Suprapubic skin (tissue), 4 donors: ENCODE data around the gene QKI.

Source experiments
- EP300 ChIP-seq: sonication (generic); formaldehyde crosslinking; IDR thresholded peaks from one replicate; pipeline ENCODE4 v1.6.1; 2017; ENCODE audit warnings: antibody characterized with exemption
- POLR2A ChIP-seq, 2 donors: fragments of 450-650 bp; IDR thresholded peaks; one replicate each; pipeline ENCODE4 v1.6.1; 2017; ENCODE audit warnings: antibody characterized with exemption in 2 of 2, mild to moderate bottlenecking in 2 of 2, moderate library complexity in 2 of 2
- POLR2AphosphoS5 ChIP-seq, 3 donors: sonication (generic); formaldehyde crosslinking; IDR thresholded peaks; one replicate each; pipeline ENCODE4 v1.6.1; 2017; ENCODE audit warnings: antibody characterized with exemption in 3 of 3
- TF ChIP-seq, protein P1 (sequence below), 2 donors: fragments of 200-600 bp in 1 of 2; fragments of 450-650 bp in 1 of 2; sonication (generic) in 1 of 2; IDR thresholded peaks; one replicate each; pipeline ENCODE4 v1.5.1; 2016 to 2019; ENCODE audit warnings: antibody characterized with exemption in 2 of 2, mild to moderate bottlenecking in 1 of 2, moderate library complexity in 1 of 2

DNA sequence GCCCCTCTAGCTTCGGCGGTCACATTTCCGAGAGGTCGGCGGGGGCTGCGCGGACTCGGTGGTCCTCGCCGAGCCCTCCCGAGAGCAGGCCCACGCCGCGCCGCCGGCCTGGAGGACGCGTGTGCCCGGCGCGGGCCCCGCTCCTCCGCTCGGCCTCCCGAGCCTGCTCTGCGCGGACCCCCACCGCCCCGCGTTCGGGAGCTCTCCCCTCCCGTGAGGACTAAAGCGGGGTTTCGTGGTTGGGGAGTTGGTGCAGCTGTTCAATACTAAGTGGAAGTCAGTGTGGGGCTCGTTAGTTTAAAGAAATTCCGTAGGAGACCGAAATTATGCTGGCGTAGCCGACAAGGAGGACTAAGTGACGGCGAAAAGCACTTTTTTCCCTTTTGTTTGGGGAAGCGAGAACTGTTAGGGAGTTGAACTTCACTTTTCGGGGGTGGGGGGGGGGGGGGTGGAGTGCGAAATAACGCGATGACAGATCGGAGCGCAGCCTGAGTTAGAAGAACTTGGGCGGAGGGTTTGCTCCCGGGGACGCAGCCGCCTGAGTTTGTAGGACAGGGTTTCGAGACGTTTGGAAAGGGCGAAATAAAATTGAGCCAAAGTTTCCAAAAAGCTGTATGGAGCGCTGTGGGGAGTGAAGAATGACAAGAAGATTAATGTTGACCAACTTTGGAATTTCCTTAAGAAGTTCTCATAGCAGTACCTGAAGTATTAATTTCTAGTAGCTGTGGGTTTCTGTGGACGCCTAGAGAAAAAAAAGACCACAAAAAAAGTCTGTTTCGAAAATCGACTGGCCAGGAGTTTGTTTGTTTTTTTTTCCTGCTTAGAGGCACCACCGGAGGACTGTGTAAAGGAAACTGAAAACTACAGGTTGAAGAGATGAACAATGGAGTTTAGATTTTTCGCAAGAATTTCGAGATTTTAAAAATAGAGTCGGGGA lies 1.4 kb downstream of the QKI start:
- TF ChIP-seq, protein P1, sequence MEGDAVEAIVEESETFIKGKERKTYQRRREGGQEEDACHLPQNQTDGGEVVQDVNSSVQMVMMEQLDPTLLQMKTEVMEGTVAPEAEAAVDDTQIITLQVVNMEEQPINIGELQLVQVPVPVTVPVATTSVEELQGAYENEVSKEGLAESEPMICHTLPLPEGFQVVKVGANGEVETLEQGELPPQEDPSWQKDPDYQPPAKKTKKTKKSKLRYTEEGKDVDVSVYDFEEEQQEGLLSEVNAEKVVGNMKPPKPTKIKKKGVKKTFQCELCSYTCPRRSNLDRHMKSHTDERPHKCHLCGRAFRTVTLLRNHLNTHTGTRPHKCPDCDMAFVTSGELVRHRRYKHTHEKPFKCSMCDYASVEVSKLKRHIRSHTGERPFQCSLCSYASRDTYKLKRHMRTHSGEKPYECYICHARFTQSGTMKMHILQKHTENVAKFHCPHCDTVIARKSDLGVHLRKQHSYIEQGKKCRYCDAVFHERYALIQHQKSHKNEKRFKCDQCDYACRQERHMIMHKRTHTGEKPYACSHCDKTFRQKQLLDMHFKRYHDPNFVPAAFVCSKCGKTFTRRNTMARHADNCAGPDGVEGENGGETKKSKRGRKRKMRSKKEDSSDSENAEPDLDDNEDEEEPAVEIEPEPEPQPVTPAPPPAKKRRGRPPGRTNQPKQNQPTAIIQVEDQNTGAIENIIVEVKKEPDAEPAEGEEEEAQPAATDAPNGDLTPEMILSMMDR (IDR thresholded peaks at IDR 0.05): no peak
- TF ChIP-seq POLR2A (IDR thresholded peaks at IDR 0.05): peak in 1 of 2 donors; percentile 16
- no peak for TF ChIP-seq POLR2AphosphoS5 (IDR thresholded peaks at IDR 0.05)
- TF ChIP-seq EP300: no peak
